ENCODE measurements around the gene ETS1.
A peak's percentile ranks its signal among the peaks of the same experiment; 100 is the strongest.

Gene ETS1

DNA sequence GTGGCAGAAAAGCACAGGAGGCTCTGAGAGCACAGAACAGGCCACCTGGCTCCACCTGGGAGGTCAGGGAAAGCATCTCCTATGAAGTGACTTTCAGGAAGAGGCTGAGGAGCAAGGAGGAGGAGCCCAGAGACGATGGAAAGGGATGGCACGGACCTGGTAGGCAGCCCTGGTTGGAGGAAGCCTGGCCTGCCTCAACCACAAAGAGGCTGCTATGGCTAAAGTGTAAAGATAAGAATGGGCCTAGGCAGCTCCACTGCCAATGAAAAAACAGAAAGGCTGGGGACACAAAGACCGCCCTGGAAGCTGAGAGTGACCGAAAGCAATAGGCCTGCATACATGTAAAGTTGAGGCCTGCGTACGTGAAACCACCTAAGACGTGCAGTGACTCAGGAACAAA, 31.2 kb upstream of the ETS1 start:
- DNase-seq, result no peak

DNA sequence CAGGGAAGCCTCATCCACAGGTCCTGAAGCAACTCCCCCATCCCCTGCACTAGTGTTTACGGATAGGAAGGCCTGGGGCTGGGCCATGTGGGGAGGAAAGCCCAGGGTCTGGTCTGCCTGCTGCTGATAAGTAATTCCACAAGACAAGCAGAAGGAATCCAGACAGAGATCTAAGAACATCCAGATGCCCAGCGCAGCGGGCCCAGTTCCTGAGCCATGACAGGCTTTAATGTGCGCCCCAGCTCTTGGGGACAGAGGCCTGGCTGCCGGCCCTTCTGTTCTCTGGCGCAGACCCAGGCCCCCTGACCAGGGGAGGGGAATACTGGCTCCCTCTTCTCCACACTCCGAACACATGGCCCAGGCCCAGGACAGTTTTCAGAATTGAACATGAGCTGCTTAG, 28.8 kb upstream of the ETS1 start:
- no peak for DNase-seq

- DNase-seq, result no peak
Measured at GRCh38 chr11:128615612-128616011, 28.3 kb upstream of the ETS1 start.

- no peak for DNase-seq
Measured at GRCh38 chr11:128615076-128615475, 27.7 kb upstream of the ETS1 start.

DNA sequence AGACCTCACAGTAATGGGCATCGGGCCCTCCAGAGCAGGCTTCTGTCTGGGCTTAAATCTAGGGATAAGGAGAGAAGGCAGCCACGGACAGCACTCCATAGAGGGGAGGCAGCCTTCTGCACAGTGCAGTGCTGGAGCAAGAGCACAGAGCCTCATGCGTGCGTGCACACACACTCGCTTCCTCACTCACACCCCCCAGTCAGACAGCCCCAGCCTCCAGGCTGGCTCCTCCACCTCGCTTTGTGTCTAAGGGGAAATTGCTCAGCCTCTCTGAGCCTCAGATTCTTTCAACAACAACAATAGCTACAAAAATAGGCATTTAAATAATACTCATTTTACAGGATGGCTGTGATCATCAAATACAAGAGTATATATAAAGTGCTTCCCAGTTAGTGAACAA, 26.7 kb upstream of the ETS1 start:
- no peak for DNase-seq

- DNase-seq, result no peak
Measured at GRCh38 chr11:128613300-128613995, 26.1 kb upstream of the ETS1 start.

GRCh38 chr11:128610721-128611617, 23.6 kb upstream of the ETS1 start:
- no peak for DNase-seq

GRCh38 chr11:128609785-128610184, 22.4 kb upstream of the ETS1 start:
- no peak for DNase-seq

- DNase-seq, result no peak
Measured at GRCh38 chr11:128608746-128609407, 21.5 kb upstream of the ETS1 start.

DNA sequence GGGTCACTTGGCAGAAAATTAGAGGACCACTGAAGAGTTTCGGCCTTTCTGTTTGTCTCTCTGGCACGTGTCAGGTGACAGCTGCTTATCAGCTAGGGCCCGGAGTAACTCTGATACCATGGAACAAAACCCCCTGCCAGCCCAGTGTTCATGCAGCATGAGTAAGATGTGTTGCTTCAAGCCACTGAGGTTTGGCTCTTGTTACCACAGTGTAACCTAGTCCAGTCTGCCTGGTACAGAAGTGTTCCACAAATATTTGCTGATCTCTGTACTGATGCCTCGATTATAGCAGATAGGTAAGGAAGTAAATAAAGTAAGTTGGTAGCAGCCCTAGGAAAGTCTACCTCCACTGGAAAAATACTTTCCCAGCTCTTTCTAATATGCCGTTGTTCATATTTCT, 20.5 kb upstream of the ETS1 start:
- no peak for DNase-seq

- DNase-seq, result peak; percentile 57
Measured at GRCh38 chr11:128604723-128605122, 17.4 kb upstream of the ETS1 start.

GRCh38 chr11:128603752-128604414, 16.5 kb upstream of the ETS1 start:
- DNase-seq, result peak; percentile 28

DNA sequence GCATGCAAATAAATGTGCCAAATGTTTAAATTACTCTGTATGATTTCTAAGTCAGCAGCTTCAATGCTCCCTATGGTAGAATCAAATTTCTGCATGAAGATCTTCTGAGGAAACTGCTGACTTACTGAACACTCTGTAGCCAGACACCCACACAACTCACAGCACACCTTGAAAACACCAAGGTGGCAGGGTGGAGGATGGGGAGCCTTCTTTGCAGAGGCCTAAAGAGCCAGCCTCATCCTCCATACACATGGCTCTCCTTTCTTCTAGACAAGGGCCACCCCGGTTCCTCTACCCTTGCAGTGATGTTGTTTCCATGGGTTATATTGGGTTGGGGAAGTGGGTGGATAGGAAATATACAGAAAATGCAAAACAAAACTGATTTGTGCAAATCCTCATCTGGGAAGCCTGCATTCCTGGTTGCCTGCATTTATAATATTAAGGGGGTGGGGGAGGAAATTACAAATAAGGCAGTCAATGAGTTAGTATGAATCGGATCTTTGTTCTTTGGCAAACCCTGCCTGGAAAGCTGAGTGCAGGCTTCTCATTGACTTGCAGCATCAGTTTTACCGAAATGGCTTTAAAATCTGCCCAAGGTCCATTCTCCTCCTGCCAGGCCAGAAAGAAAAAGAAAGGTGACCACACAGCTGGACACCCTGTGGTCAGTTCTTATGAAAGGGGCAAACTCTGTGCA, 15.8 kb upstream of the ETS1 start:
- no peak for DNase-seq

- no peak for DNase-seq
Measured at GRCh38 chr11:128599729-128600128, 12.4 kb upstream of the ETS1 start.

DNA sequence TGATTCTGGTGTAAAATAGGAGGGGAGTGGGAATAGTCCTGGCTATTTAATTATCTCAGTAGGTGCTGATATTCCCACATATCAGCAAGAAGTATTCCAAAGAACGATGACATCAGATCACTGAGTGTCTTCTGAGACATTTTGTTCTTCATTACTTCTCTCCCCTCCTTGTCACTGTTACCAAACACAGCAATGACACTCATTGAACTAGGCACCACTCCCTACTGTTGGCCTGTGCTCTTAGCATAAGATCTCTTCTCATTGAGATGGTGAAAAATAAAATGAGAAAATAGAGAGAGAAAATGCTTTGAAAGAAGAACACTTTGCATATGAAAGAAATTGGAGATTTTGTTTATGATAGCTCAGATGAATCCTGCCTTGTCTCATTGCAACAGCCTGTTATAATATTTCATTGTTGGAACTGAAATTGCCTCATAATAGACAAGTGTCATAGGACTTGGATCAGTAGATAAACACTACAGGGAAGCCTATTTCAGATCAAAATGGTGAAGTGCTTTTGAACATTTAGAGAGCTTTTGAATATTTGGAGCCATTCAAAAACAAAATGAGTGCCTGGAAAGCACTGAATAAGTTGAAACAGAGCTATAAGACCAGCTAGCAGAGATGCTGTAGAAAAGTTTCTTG, 11.3 kb upstream of the ETS1 start:
- DNase-seq, result no peak

- no peak for DNase-seq
Measured at GRCh38 chr11:128598096-128598495, 10.7 kb upstream of the ETS1 start.

GRCh38 chr11:128597209-128597608, 9.9 kb upstream of the ETS1 start:
- DNase-seq, result no peak

DNA sequence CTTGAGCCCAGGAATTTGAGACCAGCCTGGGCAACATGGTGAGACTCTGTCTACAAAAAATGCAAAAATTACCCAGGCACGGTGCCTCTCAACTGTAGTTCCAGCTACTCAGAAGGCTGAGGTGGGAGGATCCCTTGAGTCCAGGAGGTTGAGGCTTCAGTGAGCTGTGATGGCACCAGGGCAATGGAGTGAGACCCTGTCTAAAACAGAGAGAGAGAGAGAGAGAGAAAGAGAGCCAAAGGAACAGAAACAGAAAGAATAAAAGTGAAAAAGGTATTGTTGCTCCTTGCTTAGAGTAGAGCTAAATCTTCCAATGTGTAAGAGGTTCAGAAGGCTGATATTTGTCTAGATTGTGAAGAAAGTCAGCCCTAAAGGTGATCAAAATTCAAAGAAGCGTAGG, 8.9 kb upstream of the ETS1 start:
- no peak for DNase-seq

DNA sequence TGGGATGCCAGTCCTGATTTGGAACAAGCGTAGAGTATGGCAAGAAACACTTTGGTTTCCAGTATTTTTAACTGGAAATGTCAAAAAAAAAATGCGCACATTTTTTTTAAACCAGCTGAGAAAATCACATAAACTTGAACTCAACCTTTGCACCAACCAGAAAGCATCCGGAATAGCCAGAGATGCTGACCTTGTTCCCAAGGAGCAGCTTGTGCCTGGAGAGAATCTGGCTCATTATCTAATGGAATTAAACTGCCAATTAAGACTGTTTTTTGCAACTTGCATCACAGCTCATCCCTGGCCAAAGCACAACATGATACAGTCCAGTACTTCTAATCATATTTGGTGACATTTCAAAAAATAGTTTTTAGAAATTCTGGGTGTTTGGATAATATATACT, 8.4 kb upstream of the ETS1 start:
- DNase-seq, result no peak

- DNase-seq, result no peak
Measured at GRCh38 chr11:128595221-128595620, 7.9 kb upstream of the ETS1 start.

DNA sequence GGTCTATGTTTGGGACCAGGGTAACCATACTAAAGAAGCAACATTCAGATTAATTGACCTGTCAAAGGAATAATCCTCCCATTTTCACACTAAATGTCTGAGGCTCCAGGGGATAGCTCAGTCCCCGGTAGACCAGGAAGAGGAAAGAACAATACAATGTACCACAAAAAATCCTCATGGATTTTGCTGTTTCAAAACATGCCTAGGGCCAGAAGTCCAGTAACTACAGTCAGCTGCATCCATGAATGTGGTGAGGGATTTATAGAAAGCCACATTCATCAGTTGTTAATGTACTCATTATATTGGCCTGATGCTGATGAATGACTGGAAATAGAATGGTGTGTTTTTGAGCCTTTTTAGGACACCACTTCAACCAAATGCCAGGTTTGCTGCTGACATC, 6.9 kb upstream of the ETS1 start:
- no peak for DNase-seq

GRCh38 chr11:128593281-128593680, 5.9 kb upstream of the ETS1 start:
- no peak for DNase-seq

Data from NCI-H146 (cell line).